DMS53 (cell line): Measurements from ENCODE around the gene PINLYP.
A peak's percentile ranks its signal among the peaks of the same experiment; 100 is the strongest.

Source experiments
- DNase-seq: peaks from one replicate; lab custom pipeline; 2025; lab: John Stamatoyannopoulos, UW

PINLYP gene

DNA sequence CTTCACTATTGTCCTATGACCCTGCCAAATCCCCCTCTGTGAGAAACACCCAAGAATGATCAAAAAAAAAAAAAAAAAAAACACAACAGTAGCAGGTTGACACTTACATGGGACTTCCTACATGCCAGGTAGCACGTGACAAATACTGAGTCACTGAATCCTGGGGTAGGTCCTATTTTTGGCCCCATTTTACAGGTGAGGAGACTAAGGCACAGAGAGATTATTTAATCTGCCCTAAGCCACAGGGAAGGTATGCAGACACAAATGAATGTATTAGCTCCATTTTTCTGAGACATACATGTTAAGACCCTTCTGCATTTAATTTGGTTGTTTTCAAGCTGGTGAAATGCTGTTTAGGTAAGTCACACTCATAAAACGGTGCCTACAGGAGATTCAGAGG is 26.9 kb upstream of the PINLYP start:
- DNase-seq, result no peak

DNA sequence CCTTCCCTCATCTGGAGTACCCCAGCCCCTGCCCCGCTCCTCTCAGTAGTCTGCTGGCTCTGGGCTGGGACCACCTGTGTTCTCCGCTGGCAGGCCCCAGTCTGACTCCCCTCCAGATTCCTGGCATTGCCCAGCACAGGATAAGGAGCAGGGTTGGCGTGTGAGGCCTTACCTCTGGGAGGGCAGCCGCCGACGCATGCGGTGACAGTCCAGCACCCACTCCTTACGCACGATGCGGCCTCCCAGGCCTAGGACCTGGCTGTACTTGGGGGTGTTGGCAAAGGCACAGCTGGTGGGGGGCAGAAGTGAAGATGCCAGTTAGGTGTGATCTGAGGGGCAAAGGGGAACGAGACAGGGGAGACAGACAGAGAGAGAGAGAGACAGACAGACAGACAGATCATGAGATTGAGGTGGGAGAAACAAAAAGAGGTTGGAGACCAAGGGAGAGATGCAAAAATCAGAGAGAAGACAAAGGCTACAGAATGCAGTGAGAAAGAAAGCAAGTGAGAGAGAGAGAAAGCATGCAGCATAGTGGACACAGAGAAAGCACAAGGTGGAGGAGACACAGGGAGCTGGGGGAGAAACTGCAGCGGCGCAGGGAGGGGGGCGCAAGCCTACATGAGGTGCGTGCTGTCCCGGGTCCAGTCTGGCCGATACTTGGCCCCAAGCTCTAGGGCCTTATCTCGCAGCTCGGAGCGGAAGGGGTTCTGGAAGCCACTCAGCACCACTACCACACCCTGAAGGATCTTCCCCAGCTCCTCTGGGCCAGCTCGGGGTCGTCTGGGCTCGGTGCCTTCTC is 24.0 kb upstream of the PINLYP start:
- DNase-seq, result no peak

GRCh38 chr19:43552198-43552450 is 23.5 kb upstream of the PINLYP start:
- no peak for DNase-seq

DNA sequence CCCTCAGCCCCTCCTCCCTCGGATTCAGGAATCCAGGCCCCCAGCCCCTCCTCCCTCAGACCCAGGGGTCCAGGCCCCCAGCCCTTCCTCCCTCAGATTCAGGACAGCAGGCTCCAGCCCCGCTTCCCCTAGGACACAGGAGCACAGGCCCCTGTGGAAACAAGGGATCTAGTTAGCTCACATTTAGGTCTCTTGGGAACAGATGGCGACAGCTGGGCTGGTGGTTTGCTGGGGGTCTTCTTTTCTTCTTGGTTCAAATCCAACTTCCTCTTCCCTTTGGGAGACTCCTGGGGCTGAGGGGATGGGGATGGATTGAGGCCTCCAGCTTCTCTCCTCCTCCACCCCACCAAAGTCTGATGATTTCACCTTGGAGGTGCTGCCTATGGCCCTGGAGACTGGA is 23.0 kb upstream of the PINLYP start:
- DNase-seq, result no peak

DNA sequence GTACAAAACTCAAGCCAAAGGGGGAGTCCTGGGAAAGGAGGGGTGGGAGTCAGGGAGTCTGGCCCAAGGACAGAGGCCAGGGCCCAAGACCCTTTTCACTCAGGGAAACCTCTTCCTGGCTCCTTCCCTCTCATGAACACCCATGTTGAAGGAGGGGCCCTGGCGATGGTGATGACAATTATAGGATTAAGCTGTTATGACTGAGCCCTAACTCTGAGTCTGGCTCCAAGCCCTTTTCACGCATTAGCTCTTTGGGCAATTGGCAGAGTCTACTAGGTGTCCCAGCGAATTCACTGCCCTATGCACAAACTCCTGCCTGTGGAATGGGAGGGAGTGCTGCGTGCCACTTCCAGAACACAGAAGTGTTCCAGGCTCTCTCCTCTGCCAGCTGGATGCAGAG is 21.9 kb upstream of the PINLYP start:
- DNase-seq, result no peak

DNA sequence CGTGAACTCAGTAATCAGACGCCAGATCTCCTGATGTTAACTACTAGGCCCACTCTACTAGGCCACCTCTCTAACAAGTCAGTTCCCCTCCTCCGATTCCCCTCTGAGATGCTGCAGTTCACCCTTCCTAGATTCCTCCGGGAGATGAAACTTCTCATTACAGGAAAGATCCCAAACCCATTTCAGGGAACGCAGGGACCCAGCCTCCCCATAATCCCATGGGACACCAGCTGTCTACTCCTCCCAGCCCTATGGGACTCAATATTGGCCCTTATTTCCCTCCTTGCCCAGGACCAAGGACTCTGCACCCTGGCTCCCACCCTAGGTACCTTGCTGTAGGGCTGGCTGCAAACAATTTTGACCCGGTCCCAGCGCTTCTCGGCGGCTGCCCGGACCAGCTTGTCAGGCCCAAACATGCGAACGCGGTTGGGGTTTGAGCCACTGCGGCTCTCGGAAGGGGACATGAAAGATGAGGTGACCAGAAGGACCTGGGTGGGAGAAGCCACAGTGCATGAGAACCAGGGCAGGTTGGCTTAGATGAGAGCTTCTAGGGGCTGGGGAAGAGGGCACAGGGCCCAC is 21.2 kb upstream of the PINLYP start:
- DNase-seq, result no peak

- peak; percentile 88 for DNase-seq
Measured at GRCh38 chr19:43555185-43555770, 20.3 kb upstream of the PINLYP start.

DNA sequence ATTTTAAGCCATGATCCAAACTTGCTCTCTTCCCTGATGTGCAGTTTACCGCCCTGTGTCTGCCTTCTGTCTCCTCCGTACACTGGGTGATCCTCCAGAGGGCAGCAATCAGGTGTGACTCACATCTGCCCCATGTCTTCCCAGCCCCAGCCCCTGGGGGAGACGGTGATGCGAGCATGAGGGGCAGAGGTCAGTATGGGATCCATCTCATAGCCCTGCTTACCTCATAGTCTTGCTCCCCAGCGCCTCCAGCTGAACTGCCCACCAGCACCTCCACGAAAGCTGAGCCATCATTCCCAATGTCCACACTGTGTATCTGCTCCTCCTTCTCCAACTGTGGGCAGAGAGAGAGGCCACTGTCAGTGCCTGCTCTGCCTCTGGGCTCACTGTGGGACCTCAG is 14.9 kb upstream of the PINLYP start:
- DNase-seq, result peak; percentile 14

- no peak for DNase-seq
Measured at GRCh38 chr19:43561139-43561970, 14.2 kb upstream of the PINLYP start.

- DNase-seq, result no peak
Measured at GRCh38 chr19:43562226-43562697, 13.3 kb upstream of the PINLYP start.

DNA sequence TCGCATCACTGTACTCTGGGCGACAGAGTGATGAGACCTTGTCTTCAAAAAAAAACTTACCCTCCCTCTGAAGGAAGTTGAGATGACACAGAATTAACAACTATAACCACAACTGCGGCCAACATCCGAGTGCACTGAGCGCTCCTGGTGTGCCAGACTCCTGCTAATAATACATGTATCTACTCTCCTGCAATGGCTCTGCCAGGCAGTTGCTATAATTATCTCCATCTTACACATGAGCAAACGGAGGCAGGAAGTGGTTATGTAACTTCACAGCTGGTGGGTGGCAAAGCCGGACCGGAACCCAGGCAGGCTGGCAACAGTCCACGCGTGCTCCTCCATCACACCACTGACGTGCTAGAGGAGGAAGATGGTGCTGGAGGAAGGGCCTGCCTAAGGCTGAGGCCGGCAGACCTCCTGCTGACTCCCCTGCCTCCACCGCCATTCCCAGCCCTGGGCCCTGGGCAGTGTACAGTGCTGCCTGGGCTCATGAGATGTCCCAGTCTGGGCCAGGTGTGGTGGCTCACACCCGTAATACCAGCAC is 12.8 kb upstream of the PINLYP start:
- DNase-seq, result no peak

DNA sequence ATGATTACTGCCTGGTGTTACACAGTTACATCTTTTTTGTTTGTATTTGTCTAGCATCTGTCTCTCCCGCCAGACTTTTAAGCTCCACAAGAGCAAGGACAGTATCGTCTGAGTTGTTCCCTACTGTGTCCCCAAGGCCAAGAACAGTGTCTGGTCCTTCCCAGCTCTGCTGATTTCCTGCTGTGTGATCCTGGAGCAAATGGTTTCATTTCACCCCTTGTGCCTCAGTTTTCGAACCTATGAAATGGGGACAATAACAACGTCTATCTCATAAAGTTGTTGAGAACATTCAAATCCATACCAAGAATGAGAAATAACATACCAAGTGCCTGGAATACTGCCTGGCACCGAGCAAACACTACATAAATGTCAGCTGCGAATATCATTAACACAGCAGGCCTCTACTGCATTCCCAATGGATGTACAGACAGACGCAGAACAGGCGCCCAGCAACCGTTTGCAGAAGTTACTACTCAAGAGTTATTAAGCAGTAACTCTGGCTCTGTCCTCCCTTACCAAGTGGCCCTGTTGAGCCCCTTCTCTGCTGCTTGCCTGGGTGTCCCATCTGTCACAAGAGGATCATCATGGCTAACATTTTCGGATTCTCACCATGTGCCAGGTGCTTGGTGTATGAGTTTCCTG is 11.7 kb upstream of the PINLYP start:
- no peak for DNase-seq

DNA sequence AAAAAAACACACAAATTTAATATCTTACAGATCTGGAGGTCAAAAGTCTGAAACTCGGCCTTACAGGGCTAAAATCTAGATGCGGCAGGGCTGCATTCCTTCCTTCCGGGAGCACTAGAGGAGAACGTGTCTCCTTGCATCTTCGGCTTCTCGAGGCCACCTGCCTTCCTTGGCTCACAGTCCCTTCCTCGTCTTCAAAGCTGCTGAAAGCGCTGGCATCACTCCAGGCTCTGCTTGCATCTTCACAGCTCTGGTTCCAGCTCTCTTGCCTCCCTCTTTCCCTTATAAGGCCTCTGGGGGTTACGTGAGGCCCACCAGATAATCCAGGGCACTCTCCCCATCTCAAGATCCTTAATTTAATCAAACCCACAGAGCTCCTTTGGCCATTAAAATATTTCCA is 10.8 kb upstream of the PINLYP start:
- no peak for DNase-seq

- DNase-seq, result no peak
Measured at GRCh38 chr19:43569657-43570056, 5.9 kb upstream of the PINLYP start.

DNA sequence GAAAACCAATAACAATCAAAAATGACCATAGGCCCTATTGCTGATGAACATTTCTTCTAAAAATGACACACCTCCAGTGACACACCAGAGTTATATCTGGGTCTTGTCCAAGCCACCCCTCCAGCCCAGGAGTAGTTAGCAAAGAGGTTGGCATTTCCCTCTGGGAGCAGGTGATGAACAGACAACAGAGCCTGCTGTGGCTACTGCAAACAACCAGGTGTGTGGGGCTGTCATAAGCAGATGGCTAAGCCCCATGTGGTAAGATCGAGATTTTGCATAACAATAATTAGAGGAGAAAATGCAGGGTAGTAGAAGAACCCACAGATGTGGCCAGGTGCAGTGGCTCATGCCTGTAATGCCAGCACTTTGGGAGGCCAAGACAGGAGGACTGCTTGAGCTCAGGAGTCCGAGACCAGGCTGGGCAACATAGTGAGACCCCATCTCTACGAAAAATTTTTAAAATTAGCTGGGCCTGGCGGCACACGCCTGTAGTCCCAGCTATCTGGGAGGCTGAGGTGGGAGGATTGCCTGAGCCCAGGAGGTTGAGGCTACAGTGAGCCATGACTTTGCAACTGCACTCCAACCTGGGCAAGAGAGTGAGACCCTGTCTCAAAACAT is 5.3 kb upstream of the PINLYP start:
- peak; percentile 92 for DNase-seq

GRCh38 chr19:43572171-43572588 is 3.4 kb upstream of the PINLYP start:
- DNase-seq, result peak; percentile 99

DNA sequence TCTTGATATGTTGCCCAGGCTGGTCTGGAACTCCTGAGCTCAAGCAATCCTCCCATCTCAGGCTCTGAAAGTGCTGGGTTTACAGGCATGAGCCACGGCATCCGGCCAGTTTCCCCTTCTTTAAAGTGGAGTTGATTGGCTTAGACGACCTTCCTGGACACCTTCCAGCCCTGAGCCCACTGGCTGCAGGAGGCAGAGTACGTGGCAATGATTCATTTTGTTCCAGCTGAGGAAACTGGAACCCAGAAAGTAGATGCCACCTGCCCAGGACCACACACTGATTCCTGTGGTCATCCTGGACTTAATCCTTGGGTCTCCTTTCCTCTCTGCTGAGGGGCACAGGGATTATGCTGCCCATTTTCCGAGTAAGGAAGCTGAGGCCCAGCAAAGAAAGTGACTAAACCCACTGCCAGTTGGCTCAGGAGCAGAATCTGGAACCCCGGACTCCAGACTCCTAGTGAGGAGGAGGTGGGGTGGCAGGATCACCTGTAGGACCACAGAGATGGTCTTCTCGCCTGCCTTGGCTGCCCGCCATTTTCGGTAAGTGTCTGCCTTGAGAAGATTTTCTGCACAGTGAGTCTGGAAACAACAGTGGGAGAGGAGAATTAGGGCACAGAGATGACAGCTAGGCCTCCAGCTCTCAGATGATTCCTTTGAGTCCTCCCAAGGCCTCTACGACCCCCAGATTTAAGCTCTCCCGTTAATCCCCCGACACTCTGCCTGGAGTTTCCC is 1.0 kb upstream of the PINLYP start:
- DNase-seq, result peak; percentile 65

DNA sequence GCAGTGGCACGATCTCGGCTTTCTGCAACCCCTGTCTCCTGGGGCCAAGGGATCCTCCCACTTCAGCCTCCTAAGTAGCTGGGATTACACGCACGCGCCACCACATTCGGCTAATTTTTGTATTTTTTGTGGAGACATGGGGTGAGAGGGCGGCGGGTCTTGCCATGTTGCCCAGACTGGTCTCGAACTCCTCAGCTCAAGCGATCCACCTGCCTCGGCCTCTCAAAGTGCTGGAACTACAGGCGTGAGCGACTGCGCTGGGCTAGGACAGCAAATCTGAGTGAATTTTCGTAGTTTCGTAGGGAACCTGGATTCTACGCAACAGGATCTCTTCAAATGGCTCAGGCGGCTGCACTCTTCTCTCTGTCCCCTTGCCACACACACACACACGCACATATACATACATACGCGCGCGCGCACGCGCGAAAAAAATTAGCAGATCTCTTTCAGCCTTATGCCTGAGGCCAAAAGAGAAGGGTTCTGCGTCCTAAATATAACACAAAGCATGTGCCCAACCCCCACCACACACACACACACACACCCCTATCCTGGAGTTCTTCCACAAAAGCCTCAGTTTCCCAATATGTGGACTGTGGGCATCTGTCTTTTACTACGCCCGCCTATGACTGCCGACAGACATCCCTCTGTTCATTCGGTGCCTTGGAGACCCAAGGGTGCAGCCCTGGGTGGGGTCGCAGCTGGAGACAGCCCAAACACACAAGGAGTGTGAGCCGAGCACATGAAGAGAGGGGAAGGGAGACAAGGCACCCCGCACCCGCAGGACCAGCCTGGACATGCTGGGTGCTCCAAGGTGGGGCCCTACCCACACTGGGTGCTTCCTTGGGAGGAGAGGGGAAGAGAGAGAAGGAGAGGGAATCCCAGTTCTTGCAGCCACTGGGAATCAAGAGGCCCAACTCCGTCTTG is 616 bp downstream of the PINLYP start:
- peak; percentile 80 for DNase-seq

DNA sequence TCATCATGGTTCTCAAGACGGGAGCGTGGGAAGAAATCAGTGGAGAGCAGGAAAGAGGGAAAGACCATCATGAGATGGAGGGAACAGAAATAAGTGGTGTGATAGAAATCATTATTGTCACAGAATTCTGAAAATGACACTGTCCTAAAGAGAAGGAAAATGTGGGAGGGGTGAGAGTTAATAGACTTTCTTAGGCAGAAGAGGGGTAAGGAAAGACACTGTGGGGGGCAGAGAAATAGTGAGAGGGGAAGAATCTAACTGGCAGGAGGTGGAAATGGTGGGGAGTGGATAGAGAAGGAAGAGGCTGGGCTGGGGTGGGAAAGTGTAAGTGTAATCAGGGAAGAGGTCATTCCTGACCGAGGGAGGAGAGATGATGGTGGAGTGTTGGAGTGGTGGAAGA is 3.2 kb downstream of the PINLYP start:
- DNase-seq, result no peak

DNA sequence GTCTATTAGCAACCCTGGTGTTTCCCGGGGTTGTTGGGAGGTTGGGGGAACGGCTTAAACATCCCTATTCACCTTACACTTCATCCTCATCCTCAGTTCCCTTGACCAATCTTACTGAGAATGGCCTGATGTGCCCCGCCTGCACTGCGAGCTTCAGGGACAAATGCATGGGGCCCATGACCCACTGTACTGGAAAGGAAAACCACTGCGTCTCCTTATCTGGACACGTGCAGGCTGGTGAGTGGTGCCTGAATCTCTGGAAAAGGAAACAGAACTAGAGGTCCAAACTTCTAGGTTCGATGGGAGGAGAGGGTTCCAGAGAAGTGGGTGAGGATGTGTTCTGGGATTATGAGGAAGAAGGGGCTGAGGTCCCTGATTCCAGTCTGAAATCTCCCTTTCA is 5.9 kb downstream of the PINLYP start:
- DNase-seq, result no peak
